Cardiac fibroblast (primary cell): ENCODE results near the gene TMEFF1.
"Not testable (repeated sequence)": the region's sequence is repeated elsewhere in the genome, so short reads cannot be mapped to it uniquely, and the experiment has no call there.

Source experiments
- DNase-seq, 2 donors: peaks; one replicate each; pipeline versions ENCODE4 v3.0.0 to v3.0.0-alpha.2; 2010; ENCODE audit warnings: low read depth in 2 of 2
- H3K4me3 ChIP-seq, 2 donors: replicated peaks in 1 of 2; 1 replicate in 1 of 2; 2 replicates in 1 of 2; pipeline ENCODE4 v1.5.1; 2011; ENCODE audit warnings: low read depth in 2 of 2, low read length in 2 of 2, mild to moderate bottlenecking in 2 of 2, moderate library complexity in 1 of 2
- CTCF ChIP-seq: IDR thresholded peaks from one replicate; pipeline ENCODE4 v1.5.1; 2011; ENCODE audit warnings: low read depth, mild to moderate bottlenecking, low read length, inconsistent platforms

Gene TMEFF1

DNA sequence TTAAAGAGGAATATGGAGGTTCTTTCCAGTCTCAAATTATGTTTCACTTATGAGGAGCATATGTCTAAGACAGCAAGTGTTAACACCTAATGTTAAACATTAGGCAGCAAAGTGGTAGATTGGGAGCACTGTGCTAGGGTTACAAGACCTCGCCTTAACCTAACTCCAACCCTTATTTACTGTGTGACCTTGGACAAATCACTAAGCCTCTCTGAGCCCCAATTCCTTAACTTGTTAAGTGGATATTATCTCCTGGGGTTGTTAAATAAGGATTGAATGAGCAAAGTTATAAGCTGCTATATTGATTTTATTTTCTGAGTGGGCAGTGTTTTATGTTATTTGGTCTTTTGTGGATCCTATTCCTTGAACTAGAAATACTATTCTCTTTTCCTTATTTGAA lies 38.3 kb downstream of the TMEFF1 start:
- DNase-seq, result no peak
- H3K4me3 ChIP-seq, result no peak overlapping the region
- TF ChIP-seq CTCF, result no peak

GRCh38 chr9:100515578-100516494 lies 42.9 kb downstream of the TMEFF1 start:
- no peak overlapping the region for H3K4me3 ChIP-seq
- TF ChIP-seq CTCF, result no peak
- DNase-seq, result peak; percentile 6 to 50

DNA sequence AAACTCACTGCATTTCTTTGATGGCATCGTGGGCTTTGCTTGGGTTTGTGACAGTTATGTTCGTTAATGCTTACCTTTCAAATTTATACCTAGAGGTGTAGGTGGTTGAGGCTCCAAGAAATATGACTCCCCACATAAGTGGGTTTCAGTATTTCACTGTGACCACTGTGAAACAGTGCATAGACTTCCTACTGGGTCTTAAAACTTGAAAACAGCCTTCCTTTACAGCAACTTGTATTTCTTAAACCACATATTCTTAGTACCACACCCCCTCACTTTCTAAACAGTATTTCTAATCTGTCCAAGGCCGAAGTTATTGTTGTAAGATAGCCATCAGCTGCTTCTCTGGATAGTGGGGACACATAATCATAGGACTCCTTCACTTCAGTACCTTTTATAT lies 48.3 kb downstream of the TMEFF1 start:
- no peak for TF ChIP-seq CTCF
- no peak overlapping the region for H3K4me3 ChIP-seq
- no peak for DNase-seq

DNA sequence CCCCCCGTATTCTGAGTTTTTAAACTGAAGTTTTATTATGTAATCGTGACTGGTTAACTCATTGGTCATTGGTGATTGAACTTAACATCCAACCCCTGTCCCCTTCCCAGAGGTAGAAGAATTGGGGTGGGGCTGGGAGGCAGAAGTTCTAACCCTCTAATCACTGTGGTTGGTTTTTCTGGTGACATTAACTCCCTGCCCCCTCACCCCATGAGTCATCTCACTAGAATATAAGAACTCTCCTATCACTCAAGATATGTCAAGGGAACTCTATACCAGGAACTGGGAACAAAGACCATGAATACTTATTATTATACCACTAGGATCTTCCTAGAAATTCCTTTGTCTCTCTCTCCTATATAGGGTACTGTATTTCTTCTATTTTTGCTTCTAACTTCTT lies 52.6 kb downstream of the TMEFF1 start:
- no peak for TF ChIP-seq CTCF
- no peak for DNase-seq
- H3K4me3 ChIP-seq, result no peak overlapping the region

GRCh38 chr9:100527180-100527794 lies 54.3 kb downstream of the TMEFF1 start:
- not testable (repeated sequence) for DNase-seq, H3K4me3 ChIP-seq

DNA sequence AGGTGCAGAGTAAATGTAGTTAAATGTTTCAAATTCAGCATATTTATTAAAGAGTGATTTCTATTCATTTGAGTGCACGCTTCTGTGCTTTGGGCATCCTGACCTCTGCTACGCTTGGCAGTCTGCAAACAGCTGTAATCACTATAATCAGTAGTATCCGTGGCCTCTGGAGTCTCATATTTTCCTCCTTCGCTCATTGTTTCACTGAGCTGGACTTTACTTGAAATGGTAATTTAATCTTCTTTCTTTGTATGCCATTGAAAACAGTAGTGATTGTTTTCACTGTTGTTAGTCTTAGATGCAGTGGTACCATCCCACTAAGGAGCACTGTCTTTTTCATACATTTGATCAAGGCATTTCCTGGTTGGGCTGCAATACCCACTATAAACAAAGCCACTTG lies 61.5 kb downstream of the TMEFF1 start:
- TF ChIP-seq CTCF, result no peak
- no peak overlapping the region for H3K4me3 ChIP-seq

DNA sequence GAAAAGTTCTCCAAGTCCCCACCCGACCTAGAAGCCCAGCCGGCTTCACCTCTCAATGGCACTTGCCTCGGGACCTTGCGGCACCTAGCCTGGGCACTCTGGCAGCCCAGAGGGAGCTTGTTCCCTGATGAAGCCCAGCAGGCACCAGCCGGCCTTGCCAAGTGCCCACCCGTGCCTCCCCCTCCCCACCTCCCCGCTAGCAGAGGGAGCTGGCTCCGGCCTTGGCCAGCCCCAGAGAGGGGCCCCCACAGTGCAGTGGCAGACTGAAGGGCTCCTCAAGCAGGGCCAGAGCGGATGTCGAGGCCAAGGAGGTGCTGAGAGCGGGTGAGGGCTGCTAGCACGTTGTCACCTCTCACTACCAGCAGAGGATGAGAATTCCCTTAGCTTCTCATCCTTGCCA lies 67.4 kb downstream of the TMEFF1 start:
- TF ChIP-seq CTCF, result no peak
- no peak for DNase-seq
- no peak overlapping the region for H3K4me3 ChIP-seq

More for the DNA sequence above, 61.5 kb downstream of the TMEFF1 start:
- DNase-seq, result no peak
